ENCODE measurements around the gene LYRM1.

The LYRM1 gene

DNA sequence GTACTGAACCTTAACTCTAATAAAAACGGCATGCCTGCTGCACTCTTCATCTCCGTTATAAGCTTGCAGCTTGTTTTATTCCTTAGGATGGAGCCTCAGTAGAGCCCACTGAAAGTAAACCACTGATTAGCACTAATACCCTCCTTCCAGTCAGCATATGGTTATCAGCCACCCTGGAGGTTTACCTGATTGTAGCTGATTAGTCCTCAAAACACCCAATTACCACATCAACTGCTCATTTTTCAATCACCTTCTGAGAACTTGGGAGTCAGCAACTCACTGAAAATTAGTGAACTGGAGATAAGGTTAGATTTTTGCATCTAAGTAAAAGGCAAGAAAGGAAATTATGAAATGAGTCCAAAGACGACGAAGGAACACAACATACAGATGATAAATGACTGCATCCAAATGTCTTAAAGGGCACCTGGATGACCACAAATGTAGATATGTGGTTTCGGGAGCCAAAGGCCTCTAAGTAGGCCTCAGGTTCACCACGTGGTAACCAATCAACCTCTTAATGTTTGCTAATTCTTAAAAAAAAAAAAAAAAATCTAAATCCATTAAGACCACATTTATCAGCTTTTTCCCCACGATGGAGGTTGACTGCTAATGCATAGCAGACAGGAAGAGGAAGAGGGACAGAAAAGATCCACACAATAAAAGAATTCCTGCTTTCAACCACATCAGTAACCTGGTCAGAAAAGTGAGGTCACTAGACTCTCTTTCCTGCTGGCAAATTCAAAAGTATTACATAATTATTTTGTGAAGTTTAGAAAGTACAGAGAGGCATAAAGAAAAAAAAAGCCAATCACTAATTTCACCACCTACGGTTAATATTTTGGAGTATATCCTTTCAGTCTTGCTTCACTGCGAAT is 28.4 kb upstream of the LYRM1 start:
- DNase-seq (ENCODE audit: low read depth): no peak

- DNase-seq (ENCODE audit: low read depth): no peak
Measured at GRCh38 chr16:20873331-20873730, 27.2 kb upstream of the LYRM1 start.

- DNase-seq (ENCODE audit: low read depth): no peak
Measured at GRCh38 chr16:20874088-20874581, 26.4 kb upstream of the LYRM1 start.

GRCh38 chr16:20875355-20875650 is 25.3 kb upstream of the LYRM1 start:
- DNase-seq (ENCODE audit: low read depth): no peak

- DNase-seq (ENCODE audit: low read depth): no peak
Measured at GRCh38 chr16:20878682-20879147, 21.9 kb upstream of the LYRM1 start.

DNA sequence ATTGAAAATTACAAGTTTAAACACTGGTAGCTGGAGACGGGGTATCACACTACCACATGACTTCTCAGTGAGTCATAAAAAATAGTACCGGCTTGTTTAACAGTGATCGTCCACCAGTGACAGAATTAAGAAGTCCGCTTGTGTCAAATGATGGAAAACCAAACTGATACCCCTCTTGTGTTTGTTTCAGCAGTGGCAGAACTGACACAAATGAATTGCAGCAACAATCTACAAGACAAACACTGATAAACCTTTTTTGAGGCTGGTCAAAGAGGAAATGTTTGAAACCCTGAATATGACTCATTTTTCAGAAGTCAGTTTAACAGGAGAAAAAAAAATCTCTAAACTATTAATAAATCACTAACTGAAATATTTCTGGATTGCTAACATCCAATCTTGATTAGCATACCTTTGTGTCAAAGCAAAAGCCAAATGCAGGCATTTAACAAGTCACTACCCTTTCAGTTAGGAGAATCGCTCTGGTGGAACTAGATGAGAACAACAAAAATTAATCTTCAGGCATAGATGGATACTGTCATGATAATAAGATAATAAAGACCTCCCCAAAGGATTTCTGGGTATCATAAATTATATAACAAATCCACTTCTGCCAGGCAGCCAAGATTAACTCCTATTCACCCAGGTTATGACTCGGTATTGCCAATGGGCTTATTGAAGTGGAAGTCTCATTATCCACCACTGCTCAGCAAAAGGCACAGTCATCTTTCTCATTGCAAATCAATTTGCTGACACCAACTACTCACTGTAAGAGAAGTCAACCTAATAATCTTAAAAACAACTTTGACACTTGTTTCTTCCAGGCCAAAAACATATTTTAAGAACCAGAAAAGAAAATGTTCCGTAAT is 21.2 kb upstream of the LYRM1 start:
- no peak for DNase-seq (ENCODE audit: low read depth)

DNA sequence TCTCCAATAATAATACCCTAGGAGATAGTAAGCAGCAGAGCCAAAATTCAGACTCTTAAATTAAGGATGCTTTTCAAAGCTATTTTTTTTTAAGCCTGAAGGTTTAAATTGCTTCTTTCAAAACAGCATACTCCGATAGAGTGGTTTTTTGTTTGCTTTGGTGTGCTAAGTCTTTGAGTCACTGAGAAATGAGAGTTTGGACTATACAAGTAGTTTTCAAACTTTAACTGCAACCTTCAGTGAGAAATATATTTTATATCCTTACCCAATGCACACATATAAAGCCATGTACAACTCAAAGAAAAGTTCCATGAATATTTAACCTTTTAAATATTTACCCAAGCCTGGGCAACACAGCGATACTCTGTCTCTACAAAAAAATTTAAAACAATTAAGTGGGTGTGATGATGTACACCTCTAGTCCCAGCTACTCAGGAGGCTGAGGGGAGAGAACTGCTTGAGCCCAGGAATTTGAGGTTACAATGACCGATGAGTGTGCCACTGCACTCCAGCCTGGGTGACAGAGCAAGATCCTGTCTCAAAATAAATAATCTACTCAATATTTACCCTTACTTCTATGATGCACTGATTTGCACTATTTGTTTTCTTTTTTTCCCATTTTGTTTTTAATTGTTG is 19.6 kb upstream of the LYRM1 start:
- DNase-seq (ENCODE audit: low read depth): no peak

- DNase-seq (ENCODE audit: low read depth): no peak
Measured at GRCh38 chr16:20881503-20881878, 19.1 kb upstream of the LYRM1 start.

- no peak for DNase-seq (ENCODE audit: low read depth)
Measured at GRCh38 chr16:20883554-20884239, 16.9 kb upstream of the LYRM1 start.

GRCh38 chr16:20884240-20884556 is 16.4 kb upstream of the LYRM1 start:
- DNase-seq (ENCODE audit: low read depth): no peak

DNA sequence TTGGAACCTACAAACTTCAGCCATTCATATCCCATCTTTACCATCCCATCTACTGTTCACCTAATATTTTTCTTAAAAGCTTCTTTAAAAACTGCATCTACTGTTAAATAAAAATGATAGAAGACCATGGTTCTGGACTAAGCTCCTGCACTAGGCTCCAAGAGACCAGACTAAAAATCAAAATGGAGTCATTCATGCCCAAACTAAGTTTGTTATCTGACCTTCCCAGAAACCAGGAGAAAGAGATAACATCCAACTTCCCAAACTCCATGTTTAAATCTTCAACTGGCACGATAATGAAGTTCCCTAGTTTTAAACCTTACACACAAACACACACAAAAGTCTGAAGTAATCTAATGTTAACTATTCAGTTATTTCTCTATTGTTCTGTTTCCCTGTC is 14.3 kb upstream of the LYRM1 start:
- no peak for DNase-seq (ENCODE audit: low read depth)

- DNase-seq (ENCODE audit: low read depth): no peak
Measured at GRCh38 chr16:20887207-20887606, 13.4 kb upstream of the LYRM1 start.

DNA sequence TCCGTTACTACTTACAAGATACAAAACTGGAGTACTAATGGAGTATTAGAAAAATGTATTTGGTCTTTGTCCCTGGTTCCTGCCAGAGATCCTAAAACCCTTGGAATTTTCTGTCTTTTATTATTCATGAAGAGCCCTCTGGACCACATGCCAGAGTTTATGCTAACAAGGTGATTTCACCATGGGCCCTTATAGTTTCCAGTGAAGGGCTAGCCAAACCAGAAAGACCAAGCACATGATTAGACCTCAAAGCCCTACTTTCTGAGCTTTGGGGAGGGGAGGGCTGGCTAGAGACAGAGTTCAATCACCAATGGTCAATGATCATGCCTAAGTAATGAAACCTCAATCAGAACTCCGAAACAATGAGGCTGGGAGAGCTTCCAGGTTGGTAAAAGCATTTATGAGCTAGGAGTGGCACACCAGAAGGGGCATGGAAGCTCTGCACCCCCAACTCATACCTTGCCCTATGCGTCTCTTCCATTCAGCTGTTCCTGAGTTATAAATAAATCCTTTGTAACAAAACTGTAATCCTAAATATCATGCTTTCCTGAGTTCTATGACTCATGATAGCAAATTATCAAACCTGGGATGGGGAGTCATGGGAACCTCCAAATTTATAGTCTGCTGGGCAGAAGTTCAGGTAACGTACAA is 10.8 kb upstream of the LYRM1 start:
- no peak for DNase-seq (ENCODE audit: low read depth)

DNA sequence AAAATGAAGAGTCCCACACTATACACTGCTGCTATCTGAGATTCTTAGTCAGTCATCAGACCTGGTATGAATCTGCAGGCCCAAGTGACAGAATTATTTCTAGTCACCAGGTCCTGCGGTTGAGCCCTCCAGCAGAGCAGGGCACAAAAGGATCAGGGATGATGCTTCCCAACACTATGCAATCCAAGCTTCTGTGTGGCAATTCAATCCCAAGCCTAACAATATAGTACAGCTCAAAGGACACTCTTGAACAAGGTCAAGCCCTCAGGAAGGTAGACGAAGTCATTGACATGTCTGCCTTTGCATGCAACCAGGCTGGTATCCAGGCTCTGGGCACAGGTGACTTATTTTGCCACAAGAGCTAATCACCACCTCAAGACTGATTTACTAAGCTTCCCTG is 6.2 kb upstream of the LYRM1 start:
- DNase-seq (ENCODE audit: low read depth): no peak

DNA sequence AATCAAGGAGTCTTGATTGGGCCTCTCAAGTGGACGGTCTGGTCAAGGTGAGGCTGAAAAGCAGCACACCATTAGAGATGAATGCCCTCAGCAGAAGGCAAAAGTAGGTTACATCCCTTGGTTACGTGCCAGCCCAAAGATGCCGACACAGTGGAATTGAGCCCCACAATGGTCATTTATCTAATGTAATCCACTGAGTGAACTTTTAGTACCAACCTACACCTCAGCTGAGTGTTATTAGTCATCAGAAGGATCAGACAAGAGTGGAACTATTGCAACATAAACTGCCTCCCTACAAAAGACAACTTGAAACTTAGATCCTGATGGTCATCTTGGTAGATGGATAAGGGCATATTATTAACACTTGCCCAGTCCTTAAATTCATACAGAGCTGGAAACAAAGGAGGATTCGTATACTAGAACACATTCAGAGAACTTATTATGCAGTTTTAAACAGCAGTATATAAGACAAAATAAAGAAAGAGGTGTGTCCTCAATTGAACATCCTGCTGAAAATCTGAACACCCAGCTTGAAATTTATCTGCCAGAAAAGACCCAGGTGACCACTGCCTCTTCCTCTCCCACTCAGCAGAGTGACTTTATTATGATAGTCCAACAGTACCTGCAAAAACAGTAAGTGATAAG is 3.2 kb upstream of the LYRM1 start:
- no peak for DNase-seq (ENCODE audit: low read depth)

DNA sequence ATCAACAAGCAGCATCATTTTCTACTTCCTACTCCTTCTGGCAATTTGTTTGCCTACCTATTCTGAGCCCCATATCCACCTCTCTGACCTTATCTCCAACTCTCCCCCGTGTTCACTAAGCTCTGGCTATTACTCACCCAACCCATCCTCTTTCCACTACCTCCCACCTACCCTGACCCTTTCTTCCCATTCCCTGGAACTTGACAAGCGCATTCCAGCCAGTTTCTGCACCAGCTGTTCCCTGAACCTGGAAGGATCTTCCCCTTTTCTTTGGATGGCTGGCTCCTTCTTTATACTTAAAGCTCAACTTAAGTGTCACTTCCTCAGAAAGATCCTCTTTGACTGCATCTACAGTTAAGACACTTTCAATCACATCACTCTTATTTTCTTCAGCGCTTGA is 2.6 kb upstream of the LYRM1 start:
- no peak for DNase-seq (ENCODE audit: low read depth)

- no peak for DNase-seq (ENCODE audit: low read depth)
Measured at GRCh38 chr16:20899071-20899470, 1.5 kb upstream of the LYRM1 start.

- DNase-seq (ENCODE audit: low read depth): no peak
Measured at GRCh38 chr16:20899477-20900298, 883 bp upstream of the LYRM1 start.

DNA sequence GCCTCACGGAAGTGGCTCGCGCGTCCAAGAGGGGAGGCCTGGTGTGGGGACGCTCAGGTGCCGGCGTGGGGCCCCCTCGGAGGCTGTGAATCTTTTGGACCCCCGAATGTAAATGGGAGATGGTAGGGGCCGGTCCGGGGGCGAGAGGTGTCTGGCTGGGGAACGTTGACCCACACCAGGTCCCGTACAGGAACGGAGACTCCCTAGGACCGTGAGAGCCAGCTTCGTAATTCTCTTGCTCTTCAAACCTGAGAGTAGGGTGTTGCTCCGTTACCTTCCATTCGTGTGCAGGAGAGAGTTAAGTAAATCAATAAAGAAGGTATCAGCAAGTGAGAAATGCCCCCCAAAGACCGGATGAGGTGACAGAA is 481 bp downstream of the LYRM1 start:
- no peak for DNase-seq (ENCODE audit: low read depth)

- no peak for DNase-seq (ENCODE audit: low read depth)
Measured at GRCh38 chr16:20901436-20902112, 1.0 kb downstream of the LYRM1 start.
